GM15510 (cell line): ENCODE results near the gene PDLIM7.

ENCODE experiments used
- POLR2A ChIP-seq: IDR thresholded peaks from 3 replicates; pipeline ENCODE4 v1.6.1; 2011; ENCODE audit warnings: borderline replicate concordance; ENCODE audit not compliant: insufficient read length; ENCODE audit errors: extremely low read depth

PDLIM7 gene

GRCh38 chr5:177443144-177443983 is 54.0 kb downstream of the PDLIM7 start:
- no peak for TF ChIP-seq POLR2A

- peak; percentile 5 for TF ChIP-seq POLR2A
These were observed 55.2 kb downstream of the PDLIM7 start for GRCh38 chr5:177442066-177442826.

GRCh38 chr5:177440990-177441780 is 56.2 kb downstream of the PDLIM7 start:
- TF ChIP-seq POLR2A, result no peak

GRCh38 chr5:177440211-177440989 is 57.0 kb downstream of the PDLIM7 start:
- peak; percentile 25 for TF ChIP-seq POLR2A

- TF ChIP-seq POLR2A, result no peak
These were observed 57.8 kb downstream of the PDLIM7 start for GRCh38 chr5:177439518-177440053.

GRCh38 chr5:177438468-177438867 is 58.9 kb downstream of the PDLIM7 start:
- no peak for TF ChIP-seq POLR2A

GRCh38 chr5:177437623-177438022 is 59.8 kb downstream of the PDLIM7 start:
- TF ChIP-seq POLR2A, result no peak

- no peak for TF ChIP-seq POLR2A
These were observed 61.4 kb downstream of the PDLIM7 start for GRCh38 chr5:177435847-177436536.

- no peak for TF ChIP-seq POLR2A
These were observed 62.3 kb downstream of the PDLIM7 start for GRCh38 chr5:177434942-177435738.

- no peak for TF ChIP-seq POLR2A
These were observed 63.0 kb downstream of the PDLIM7 start for GRCh38 chr5:177434437-177434836.

GRCh38 chr5:177433658-177434217 is 63.7 kb downstream of the PDLIM7 start:
- no peak for TF ChIP-seq POLR2A
